ENCODE results near the gene KCNIP4.

DNA sequence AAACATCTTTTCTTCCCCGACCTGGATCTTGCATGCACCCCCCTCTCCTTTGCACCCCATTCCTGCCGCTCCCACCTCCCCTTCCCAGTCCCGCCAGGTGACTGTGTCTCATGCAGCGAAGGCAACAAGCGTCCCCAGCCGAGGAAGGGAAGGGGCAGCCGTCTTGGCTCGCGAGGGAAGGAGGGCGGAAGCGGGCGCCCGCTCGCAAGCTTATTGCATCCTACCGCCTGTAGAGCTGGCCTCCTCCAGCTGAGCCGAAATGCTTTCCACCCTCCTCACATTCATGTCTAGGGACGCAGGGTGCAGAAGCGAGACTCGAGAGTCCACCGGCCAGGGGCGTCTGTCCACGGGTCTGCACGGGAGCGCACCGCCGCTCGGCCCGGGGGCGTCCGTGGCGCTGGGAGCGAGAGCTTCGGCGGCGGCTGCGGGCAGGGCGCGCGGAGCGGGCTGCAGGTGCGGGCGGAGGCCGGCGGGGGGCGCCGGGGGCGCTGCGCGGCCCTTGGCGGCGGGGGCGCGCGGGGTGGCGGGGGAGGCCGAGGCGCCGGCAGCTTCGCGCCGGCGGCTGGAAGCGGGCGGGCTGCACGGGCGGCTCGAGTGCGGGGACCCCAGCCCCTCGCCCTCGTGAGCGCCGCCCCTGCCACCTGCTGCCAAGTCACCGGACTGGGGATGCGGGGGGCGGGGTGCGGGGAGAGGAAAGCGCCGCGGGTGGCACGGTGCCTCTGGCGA, at the start of gene KCNIP4:
- TF ChIP-seq, protein P1, sequence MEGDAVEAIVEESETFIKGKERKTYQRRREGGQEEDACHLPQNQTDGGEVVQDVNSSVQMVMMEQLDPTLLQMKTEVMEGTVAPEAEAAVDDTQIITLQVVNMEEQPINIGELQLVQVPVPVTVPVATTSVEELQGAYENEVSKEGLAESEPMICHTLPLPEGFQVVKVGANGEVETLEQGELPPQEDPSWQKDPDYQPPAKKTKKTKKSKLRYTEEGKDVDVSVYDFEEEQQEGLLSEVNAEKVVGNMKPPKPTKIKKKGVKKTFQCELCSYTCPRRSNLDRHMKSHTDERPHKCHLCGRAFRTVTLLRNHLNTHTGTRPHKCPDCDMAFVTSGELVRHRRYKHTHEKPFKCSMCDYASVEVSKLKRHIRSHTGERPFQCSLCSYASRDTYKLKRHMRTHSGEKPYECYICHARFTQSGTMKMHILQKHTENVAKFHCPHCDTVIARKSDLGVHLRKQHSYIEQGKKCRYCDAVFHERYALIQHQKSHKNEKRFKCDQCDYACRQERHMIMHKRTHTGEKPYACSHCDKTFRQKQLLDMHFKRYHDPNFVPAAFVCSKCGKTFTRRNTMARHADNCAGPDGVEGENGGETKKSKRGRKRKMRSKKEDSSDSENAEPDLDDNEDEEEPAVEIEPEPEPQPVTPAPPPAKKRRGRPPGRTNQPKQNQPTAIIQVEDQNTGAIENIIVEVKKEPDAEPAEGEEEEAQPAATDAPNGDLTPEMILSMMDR (conservative IDR thresholded peaks at IDR 0.05; ENCODE audit: low read depth, low read length), result no peak
- TF ChIP-seq CEBPB (IDR thresholded peaks at IDR 0.05; ENCODE audit: low read depth, low read length) (no peak), RFX5 (IDR thresholded peaks at IDR 0.05; ENCODE audit: low read depth, low read length) (no peak), POLR2A (IDR thresholded peaks at IDR 0.05; ENCODE audit: low read depth, low read length) (no peak), NFE2L2 (IDR thresholded peaks at IDR 0.05; ENCODE audit: low read depth, low read length) (no peak), MAZ (IDR thresholded peaks at IDR 0.05; ENCODE audit: borderline replicate concordance, low read depth, low read length) (no peak), RCOR1 (IDR thresholded peaks at IDR 0.05; ENCODE audit: insufficient replicate concordance, low read length) (no peak), CHD1 (IDR thresholded peaks at IDR 0.05; ENCODE audit: low read depth, low read length) (no peak)
- TF ChIP-seq, protein P2, sequence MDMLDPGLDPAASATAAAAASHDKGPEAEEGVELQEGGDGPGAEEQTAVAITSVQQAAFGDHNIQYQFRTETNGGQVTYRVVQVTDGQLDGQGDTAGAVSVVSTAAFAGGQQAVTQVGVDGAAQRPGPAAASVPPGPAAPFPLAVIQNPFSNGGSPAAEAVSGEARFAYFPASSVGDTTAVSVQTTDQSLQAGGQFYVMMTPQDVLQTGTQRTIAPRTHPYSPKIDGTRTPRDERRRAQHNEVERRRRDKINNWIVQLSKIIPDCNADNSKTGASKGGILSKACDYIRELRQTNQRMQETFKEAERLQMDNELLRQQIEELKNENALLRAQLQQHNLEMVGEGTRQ (IDR thresholded peaks at IDR 0.05; ENCODE audit: low read depth, low read length), result no peak
- TF ChIP-seq, protein P3, sequence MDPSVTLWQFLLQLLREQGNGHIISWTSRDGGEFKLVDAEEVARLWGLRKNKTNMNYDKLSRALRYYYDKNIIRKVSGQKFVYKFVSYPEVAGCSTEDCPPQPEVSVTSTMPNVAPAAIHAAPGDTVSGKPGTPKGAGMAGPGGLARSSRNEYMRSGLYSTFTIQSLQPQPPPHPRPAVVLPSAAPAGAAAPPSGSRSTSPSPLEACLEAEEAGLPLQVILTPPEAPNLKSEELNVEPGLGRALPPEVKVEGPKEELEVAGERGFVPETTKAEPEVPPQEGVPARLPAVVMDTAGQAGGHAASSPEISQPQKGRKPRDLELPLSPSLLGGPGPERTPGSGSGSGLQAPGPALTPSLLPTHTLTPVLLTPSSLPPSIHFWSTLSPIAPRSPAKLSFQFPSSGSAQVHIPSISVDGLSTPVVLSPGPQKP (IDR thresholded peaks at IDR 0.05; ENCODE audit: borderline replicate concordance, low read depth, low read length), result no peak
